DMS153 treated with DMSO at 0.1 percent for 48 hours (cell line): ENCODE measurements around the gene VCX3B.
A peak's percentile ranks its signal among the peaks of the same experiment; 100 is the strongest.
"Not testable (repeated sequence)": the region's sequence is repeated elsewhere in the genome, so short reads cannot be mapped to it uniquely, and the experiment has no call there.

ENCODE experiments used
- DNase-seq: peaks from one replicate; lab custom pipeline; 2025; ENCODE audit not compliant: unreplicated experiment; lab: John Stamatoyannopoulos, UW

Gene VCX3B

GRCh38 chrX:8464530-8464929 lies at the start of gene VCX3B:
TSS of gene VCX3B (plus strand) at chrX:8464830. CDS start at chrX:8465451, 621 bp downstream.
- not testable (repeated sequence) for DNase-seq

- no peak for DNase-seq
Observed at GRCh38 chrX:8418301-8418700, 46.3 kb upstream of the VCX3B start.

- DNase-seq = peak; percentile 9
Observed at GRCh38 chrX:8424912-8425311, 39.7 kb upstream of the VCX3B start.

GRCh38 chrX:8429692-8430249 lies 34.9 kb upstream of the VCX3B start:
- no peak for DNase-seq

- DNase-seq = no peak
Observed at GRCh38 chrX:8430444-8430843, 34.2 kb upstream of the VCX3B start.

GRCh38 chrX:8432396-8432795 lies 32.2 kb upstream of the VCX3B start:
- no peak for DNase-seq

- DNase-seq = no peak
Observed at GRCh38 chrX:8433109-8434062, 31.2 kb upstream of the VCX3B start.

GRCh38 chrX:8447368-8447767 lies 17.3 kb upstream of the VCX3B start:
- no peak for DNase-seq

GRCh38 chrX:8452343-8452742 lies 12.3 kb upstream of the VCX3B start:
- not testable (repeated sequence) for DNase-seq

- DNase-seq = no peak
Observed at GRCh38 chrX:8453611-8454010, 11.0 kb upstream of the VCX3B start.

GRCh38 chrX:8455557-8455956 lies 9.1 kb upstream of the VCX3B start:
- no peak for DNase-seq

- no peak for DNase-seq
Observed at GRCh38 chrX:8462488-8462887, 2.1 kb upstream of the VCX3B start.

- peak; percentile 22 for DNase-seq
Observed at GRCh38 chrX:8484360-8484949, 19.8 kb downstream of the VCX3B start.

GRCh38 chrX:8495036-8495435 lies 30.4 kb downstream of the VCX3B start:
- not testable (repeated sequence) for DNase-seq

- DNase-seq = no peak
Observed at GRCh38 chrX:8500203-8500602, 35.6 kb downstream of the VCX3B start.

- not testable (repeated sequence) for DNase-seq
Observed at GRCh38 chrX:8502101-8502500, 37.5 kb downstream of the VCX3B start.

- DNase-seq = no peak
Observed at GRCh38 chrX:8504451-8504850, 39.8 kb downstream of the VCX3B start.
